ENCODE data around the gene TNFAIP6. TPM values are rescaled to one million over a fixed set of nuclear protein-coding genes. Genes with fewer than 3 reads are reported as not detected.

TNFAIP6 gene
- total RNA-seq: 0.13 TPM in 1 of 2 replicates, not detected in the other

GRCh38 chr2:151357359-151357758 is at the start of gene TNFAIP6:
TNFAIP6 (plus strand) TSS chr2:151357592; CDS start chr2:151357667, 75 bp downstream.

DNA sequence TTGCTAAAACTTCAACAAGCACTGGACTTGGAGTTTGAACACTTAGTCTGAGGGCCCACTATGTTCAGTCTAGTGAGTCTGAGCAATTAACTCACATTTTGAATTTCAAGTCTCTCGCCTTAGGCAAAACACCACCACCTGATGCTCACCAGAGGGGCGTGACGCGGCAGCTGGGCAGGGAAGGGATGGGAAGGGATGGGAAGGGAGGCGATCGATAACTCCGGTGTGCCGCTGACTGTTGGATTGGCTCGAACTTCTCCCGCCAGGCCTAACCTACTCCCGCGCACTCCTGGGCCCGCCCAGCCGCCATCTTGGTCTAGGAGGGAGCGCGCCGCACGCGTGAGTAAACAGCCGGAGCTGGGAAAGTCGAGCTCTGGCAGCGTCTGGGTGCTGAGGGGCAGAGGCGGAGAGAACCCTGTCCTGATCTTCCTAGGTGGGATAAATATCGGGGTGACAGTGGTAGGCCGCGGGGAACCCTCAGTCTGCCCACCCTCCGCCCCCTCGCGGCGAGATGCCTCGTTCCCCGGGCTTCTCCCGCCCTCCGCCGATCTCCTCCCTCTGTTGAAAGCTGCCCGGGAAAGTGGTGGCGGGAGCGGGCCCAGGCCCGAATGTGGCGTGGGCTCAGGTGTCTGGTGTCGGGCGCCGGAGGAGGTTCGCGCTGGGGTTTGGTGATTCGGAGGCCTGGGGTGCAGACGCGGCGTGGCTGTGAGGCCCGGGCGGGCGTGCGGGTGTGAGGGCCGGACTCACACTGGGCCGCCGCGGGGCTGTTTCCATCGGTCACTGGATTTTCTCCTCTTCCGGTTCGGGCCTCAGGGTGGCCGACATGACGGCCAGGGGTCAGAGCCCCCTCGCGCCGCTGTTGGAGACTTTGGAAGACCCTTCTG is 52.5 kb downstream of the TNFAIP6 start, which contains the start of gene RIF1:
RIF1 (plus strand) TSS at position 302 of the 884 bp plus-strand sequence; CDS start at position 824, 522 bp downstream.

Other genes starting within 250 kb of the TNFAIP6 start
- 2.5 and 2.6 TPM in 2 replicates for gene RBM43, start 95.7 kb upstream of the TNFAIP6 start, total RNA-seq
- gene NMI, start 67.9 kb upstream of the TNFAIP6 start, total RNA-seq: 13.6 and 16.4 TPM in 2 replicates
- 18.9 and 44.9 TPM in 2 replicates for gene RIF1, start 52.3 kb downstream of the TNFAIP6 start, total RNA-seq

Data from bladder microvascular endothelial cell (primary cell).